HG03175 (cell line): ENCODE results near the gene DNAAF8.
A peak's percentile ranks its signal among the peaks of the same experiment; 100 is the strongest.

ENCODE experiments used
- ATAC-seq: cut with Tn5 transposase; IDR thresholded peaks from one replicate; pipeline ENCODE4 v1.9.1; 2021; ENCODE audit warnings: mild to moderate bottlenecking, moderate library complexity; ENCODE audit not compliant: unreplicated experiment

The DNAAF8 gene

GRCh38 chr16:4734063-4734729 lies at the start of gene DNAAF8, which contains the start of gene ANKS3:
Gene DNAAF8, plus strand, starts transcription at chr16:4734537. Its CDS starts 1,978 bp downstream, at chr16:4736515.
Gene ANKS3, minus strand, starts transcription at chr16:4734271. Its CDS starts 4,122 bp downstream, at chr16:4730149.
- peak; percentile 72 for ATAC-seq

DNA sequence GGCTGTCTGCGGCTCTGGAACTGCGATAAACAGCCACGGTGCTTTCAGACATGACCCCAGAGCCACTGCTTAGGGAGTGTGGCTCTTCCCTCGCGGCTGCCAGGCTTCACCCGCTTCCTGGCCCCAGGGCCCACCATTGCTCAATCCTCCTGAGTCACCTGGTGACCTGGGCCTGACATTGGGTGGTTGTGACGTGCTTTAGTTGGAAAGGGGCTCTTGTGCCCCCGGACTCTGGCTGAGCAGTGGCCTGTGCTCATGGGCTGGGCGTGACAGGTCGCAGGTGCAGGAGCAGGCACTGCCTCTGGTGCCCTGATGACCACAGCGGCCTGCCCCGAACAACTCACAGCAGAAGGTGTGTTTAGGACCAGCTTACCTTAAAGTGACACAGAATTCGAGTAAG lies 49.6 kb upstream of the DNAAF8 start:
- ATAC-seq: no peak

DNA sequence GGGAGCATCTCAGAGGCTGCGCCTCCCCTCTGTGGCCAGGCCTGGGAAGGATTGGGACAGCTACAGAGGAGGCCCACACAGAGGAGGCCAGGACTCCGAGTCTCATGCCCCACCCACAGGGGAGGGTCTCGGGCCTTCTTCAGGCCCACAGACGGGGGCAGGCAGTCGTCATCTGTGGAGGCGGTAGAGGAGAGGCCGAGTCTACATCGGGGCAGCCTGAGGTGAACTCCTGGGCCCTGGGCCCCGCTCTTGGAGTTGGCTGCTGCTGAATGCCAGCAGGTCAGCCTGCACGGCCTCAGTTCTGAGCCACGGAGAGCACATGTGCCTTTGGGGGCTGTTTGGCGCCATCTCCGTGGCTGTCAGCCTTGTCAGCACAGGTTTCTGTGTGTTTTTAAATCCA lies 49.0 kb upstream of the DNAAF8 start:
- ATAC-seq: no peak

- ATAC-seq: no peak
Observed at GRCh38 chr16:4685776-4686496, 48.4 kb upstream of the DNAAF8 start.

- no peak for ATAC-seq
Observed at GRCh38 chr16:4686497-4687210, 47.7 kb upstream of the DNAAF8 start.

GRCh38 chr16:4687416-4687815 lies 46.9 kb upstream of the DNAAF8 start:
- no peak for ATAC-seq

DNA sequence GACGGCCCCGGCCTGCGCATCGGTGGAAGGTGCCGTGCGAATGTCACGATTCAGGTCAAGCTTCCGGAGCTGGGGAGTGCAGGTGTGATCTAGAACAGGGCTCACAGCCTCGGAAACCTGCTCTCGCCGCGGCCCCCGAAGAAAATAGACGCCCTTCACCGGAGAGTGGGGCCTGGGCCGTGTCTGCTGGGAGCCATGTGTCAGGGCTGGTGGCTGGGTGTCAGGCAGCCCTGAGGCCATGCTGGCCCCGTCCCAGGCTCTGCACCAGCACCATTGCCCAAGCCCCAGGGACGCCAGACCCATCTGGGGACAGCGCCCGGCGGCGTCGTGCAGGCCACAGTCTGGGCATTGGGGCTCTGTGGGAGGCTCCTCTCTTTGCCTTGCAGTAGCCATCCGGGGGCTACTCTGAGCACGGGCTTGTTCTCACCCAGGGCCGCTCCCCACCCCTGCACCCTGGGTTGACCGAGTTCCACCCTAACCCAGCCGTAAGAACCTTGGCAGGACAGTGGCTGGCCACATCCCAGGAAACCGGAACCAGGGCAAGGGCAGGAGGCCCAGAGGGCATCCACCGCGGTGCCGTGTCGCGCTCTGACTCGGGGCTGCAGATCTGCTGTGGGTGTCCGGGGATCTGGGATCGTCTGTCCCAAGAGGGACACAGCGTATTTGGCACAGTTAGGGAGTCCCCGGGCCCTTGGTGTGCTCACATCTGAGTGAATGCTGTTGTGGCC lies 46.2 kb upstream of the DNAAF8 start:
- ATAC-seq: no peak

- ATAC-seq: no peak
Observed at GRCh38 chr16:4688674-4689045, 45.7 kb upstream of the DNAAF8 start.

DNA sequence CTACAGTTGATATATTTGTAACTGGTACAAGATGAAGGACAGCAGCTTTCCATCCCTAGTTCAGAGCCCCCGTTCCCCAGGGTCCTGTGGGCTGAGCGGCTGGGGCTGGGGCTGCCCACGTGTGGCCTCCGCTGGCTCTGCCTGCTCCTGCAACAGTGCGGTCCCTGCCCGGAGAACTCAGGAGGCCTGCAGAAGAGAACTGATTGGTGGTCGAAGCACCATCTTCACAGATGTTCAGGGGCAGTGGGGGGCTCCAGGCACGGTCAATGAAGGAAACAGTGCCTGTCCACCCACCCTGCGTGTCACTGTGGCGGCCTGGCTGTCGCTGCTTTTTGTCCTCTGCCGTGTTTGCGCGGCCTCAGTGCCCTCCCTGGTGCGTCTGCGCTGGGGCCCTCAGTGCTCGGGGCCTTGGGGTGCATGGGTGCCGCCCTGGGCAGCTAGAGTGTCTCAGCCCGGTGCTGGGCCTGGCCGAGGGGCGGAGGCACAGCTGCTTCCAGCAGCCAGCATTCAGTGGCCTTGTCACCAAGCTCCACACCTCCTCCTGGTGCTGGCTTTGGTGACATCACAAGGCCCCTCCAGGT lies 45.2 kb upstream of the DNAAF8 start:
- no peak for ATAC-seq

DNA sequence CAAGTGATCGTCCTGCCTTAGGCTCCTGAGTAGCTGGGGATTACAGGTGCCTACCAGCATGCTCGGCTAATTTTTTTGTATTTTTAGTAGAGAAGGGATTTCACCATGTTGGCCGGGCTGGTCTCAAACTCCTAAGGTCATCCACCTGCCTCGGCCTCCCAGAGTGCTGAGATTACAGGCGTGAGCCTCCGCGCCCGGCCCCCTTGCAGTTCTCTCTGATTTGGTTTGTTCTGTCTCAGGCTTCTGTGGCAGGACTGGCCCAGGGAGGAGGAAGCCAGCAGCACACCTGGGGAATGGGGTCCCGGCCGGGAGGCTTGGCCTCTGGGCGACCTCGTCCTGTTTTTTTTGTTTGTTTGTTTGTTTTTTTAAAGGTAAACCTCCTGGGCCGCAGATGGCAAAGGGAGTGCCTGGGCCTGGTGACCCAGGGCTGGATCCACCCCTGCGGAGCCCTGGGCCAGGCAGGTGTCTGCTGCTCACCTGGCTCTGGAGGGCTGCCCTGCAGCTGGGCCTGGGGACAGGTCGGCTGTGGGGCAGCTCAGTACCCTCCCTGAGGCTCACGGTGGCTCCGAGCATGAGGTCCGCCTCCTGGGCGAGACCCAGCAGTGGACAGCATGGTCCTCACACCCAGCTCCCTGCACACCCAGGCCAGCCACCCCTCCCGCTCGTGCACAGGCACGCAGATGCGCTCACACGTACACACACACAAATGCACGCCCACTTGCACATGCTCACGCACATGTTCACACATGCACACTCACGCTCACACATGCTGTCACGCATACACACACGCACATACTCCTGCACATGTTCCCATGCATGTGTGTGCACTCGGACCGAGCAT lies 44.3 kb upstream of the DNAAF8 start:
- ATAC-seq: no peak

DNA sequence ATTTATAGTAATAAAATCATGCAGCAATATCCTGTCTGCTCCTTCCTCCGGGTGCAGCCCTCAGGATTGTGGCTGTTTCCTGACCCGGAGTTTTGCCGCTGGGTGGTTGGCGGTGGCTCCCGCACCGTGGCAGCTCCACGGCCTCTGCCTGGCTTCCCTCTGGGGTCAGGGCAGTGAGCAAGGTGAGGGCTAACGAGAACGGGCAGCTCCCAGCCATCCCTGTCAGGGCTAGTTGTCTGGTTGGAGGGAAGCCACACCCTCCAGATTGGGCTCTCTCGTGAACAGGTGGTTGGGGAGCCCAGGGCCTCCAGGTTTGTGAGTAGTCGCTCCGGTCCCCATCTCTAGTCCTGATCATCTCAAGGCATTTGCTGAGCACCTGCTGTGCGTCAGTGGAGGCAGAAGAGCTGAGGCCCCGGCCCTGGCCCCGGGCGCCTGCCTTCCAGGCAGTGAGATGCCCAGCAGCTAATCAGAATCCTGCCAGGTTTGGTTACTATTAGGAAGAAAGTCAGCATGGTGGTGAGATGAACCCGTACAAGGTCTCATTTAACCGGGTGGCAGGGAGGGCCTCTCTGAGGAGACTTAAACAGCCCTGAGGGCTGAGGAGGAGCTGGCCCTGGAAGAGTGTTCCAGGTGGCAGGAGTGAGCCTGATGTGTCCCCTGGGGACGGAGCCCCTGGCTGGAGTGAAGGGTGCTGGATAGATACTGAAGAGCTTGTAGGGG lies 43.2 kb upstream of the DNAAF8 start:
- ATAC-seq: no peak

DNA sequence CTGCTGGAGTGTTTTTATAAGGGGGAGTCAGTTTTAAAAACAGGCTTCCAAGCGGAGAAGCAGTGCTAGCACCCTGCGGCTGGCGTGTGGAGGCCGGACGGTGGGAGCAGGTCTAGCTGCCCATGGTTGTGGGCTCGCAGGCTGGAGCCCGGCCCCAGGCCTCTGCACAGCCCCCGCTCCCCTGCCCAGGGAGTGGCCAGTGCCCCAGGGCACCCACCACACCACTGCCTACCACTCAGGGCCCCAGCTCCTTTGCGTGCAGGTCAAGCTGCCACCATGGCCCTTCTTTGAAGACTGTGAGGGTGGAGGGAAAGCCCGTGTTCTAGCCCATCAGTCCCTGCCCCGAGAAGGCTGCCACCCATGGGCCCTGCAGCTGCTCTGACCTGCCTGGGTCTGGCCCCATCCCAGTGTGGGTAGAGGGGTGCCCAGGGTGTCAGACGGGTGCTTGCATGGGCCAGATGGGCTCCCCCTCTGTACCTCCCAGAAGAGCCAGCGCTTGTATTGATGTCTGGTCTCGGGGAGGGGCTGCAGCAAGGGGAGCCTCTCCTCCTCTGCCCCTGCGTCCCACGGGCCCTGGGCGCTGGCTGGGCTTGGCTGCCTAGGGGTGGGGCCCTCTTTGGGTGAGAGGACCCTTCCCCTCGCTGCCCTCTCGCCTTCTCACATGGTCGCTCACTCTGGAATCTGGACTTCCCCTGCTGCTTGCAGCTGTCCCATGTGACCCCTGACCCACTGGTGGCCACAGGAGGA lies 42.5 kb upstream of the DNAAF8 start:
- no peak for ATAC-seq

GRCh38 chr16:4692460-4693295 lies 41.7 kb upstream of the DNAAF8 start:
- peak; percentile 18 for ATAC-seq

DNA sequence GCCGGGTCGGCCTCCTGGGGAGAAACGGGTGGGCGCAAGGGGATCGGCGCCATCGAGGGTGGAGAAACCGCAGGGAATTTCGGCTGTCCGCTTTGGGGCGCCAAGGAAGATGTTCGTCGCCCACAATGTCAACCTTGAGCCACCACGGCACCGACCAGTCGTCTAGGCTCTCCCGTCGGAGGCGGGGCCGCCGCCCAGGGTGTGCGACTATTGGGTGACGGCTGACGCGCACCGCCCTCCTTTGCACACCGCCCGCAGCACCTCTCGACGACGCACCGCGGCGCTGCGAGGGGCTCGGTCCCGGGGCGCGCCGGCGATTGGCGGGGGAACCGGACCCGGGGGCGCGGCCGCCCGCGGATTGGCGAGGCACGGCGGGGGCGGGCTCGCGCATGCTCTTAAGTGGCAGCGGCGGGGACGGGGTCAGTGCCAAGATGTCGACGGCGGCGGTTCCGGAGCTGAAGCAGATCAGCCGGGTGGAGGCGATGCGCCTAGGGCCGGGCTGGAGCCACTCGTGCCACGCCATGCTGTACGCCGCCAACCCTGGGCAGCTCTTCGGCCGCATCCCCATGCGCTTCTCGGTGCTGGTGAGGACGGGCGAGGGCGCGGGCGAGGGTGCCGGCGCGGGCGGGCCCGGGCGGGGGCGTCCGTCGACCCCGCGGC lies 40.9 kb upstream of the DNAAF8 start, which contains the start of gene NUDT16L1:
Gene NUDT16L1 (plus strand): TSS at position 267 of the 660 bp plus-strand sequence. CDS start 165 bp downstream, at position 432.
- peak; percentile 94 for ATAC-seq

- peak; percentile 9 for ATAC-seq
Observed at GRCh38 chr16:4693956-4694641, 40.2 kb upstream of the DNAAF8 start.

- no peak for ATAC-seq
Observed at GRCh38 chr16:4694642-4695451, 39.5 kb upstream of the DNAAF8 start.
